NOMO-1 treated with dmso at 0.1 percent for 144 hours (cell line): ENCODE results near the gene VWA8.
"Not testable (repeated sequence)": the region's sequence is repeated elsewhere in the genome, so short reads cannot be mapped to it uniquely, and the experiment has no call there.

Experiments used
- DNase-seq: peaks from one replicate; lab custom pipeline; 2025; ENCODE audit not compliant: unreplicated experiment; lab: John Stamatoyannopoulos, UW

VWA8 gene

GRCh38 chr13:41542281-41542680 is 418.6 kb downstream of the VWA8 start:
- no peak for DNase-seq

GRCh38 chr13:41541142-41541938 is 419.6 kb downstream of the VWA8 start:
- DNase-seq = no peak

- DNase-seq = not testable (repeated sequence)
These were observed 420.7 kb downstream of the VWA8 start for GRCh38 chr13:41540240-41540639.

- no peak for DNase-seq
These were observed 427.4 kb downstream of the VWA8 start for GRCh38 chr13:41533266-41534052.

GRCh38 chr13:41528021-41528420 is 432.9 kb downstream of the VWA8 start:
- DNase-seq = no peak

GRCh38 chr13:41520660-41521630 is 440.0 kb downstream of the VWA8 start:
- no peak for DNase-seq

- DNase-seq = peak; percentile 37
These were observed 440.8 kb downstream of the VWA8 start for GRCh38 chr13:41520016-41520659.
